Activated CD8-positive, alpha-beta T cell treated with anti-CD3 and anti-CD28 coated beads for 36 hours (primary cell): ENCODE measurements around the gene LCP2. TPM values are rescaled to one million over a fixed set of nuclear protein-coding genes. Genes with fewer than 3 reads are reported as not detected.
A peak's percentile ranks its signal among the peaks of the same experiment; 100 is the strongest.
"Not testable (repeated sequence)": the region's sequence is repeated elsewhere in the genome, so short reads cannot be mapped to it uniquely, and the experiment has no call there.

Source experiments
- ATAC-seq: fragments of 200-7000 bp; cut with Tn5 transposase; one replicate; pipeline ENCODE4 v1.10.0; 2021; ENCODE audit warnings: mild to moderate bottlenecking, moderate library complexity
- CTCF ChIA-PET: fragments of 350-600 bp; sonication (Branson Sonifier 250); formaldehyde crosslinking; loops from one replicate; lab custom pipeline; 2021; ENCODE audit warnings: antibody characterized with exemption; lab: Charles Lee
- POLR2A ChIA-PET: fragments of 350-600 bp; sonication (Branson Sonifier 250); formaldehyde crosslinking; loops from one replicate; lab custom pipeline; 2021; ENCODE audit warnings: antibody characterized with exemption; lab: Charles Lee
- DNase-seq: peaks from one replicate; pipeline ENCODE4 v3.0.0-alpha.2; 2020
- H3K27ac Mint-ChIP-seq: one replicate; pipeline ENCODE4 v1.8.0; 2021; ENCODE audit warnings: mild to moderate bottlenecking, mixed read lengths
- H3K27me3 Mint-ChIP-seq: one replicate; pipeline ENCODE4 v1.8.0; 2021; ENCODE audit warnings: mixed read lengths
- H3K36me3 Mint-ChIP-seq: one replicate; pipeline ENCODE4 v1.8.0; 2021; ENCODE audit warnings: low read depth, mixed read lengths
- H3K4me1 Mint-ChIP-seq: one replicate; pipeline ENCODE4 v1.8.0; 2021; ENCODE audit warnings: low read depth, mixed read lengths
- H3K4me3 Mint-ChIP-seq: one replicate; pipeline ENCODE4 v1.8.0; 2021; ENCODE audit warnings: mild to moderate bottlenecking, moderate library complexity, mixed read lengths
- H3K9me3 Mint-ChIP-seq: one replicate; pipeline ENCODE4 v1.8.0; 2021; ENCODE audit warnings: mixed read lengths
- intact Hi-C: fragments of 100-400 bp; cut with micrococcal nuclease; formaldehyde crosslinking; loops from one replicate; pipeline ENCODE4 v1.10.0; 2022
- total RNA-seq, 2 experiments: library from RNA; stranded (reverse); gene quantifications; one replicate each; pipeline ENCODE4 v1.2.3, GENCODE V29; 2021
- TF ChIP-seq, protein P1 (sequence below): fragments of 200-600 bp; IDR thresholded peaks from one replicate; pipeline ENCODE4 v1.8.0; 2022; ENCODE audit warnings: antibody characterized with exemption, mild to moderate bottlenecking

LCP2 gene
- total RNA-seq, 2 experiments from 2014 or later, result 243 to 259 TPM

DNA sequence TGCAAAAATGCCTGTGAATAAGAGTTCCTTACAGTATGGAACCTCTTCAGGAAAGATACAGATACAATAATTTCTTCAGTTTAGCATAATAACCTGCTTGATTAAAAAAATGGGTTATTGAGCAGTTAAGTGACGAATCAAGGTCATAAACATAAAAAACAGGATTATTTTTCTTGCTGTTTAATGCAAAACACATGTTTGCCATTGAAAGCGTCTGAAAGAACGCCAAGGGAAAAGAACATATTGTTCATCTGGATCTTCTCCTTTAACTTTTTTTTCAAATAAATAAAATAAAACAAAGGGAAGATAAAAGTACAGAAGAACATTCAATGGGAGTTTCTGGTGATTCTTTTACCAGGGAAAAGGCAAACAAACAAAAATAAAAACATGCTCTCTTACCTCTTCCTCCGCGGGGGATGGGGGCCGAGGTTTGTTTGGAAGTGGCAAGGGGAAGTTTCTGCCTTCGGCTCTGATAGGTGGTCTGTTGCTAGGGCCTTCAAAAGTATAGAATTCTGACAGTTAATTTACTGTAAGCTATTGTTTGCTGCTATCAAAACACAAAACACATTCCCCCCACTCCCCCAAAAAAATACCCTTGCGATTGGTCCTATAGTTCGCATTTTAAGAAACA is 44.7 kb downstream of the LCP2 start:
- H3K4me1 Mint-ChIP-seq, result peaks cover 86% of the 10 kb centered on the region
- ATAC-seq, result no peak
- intact Hi-C loops, result no loop called here

DNA sequence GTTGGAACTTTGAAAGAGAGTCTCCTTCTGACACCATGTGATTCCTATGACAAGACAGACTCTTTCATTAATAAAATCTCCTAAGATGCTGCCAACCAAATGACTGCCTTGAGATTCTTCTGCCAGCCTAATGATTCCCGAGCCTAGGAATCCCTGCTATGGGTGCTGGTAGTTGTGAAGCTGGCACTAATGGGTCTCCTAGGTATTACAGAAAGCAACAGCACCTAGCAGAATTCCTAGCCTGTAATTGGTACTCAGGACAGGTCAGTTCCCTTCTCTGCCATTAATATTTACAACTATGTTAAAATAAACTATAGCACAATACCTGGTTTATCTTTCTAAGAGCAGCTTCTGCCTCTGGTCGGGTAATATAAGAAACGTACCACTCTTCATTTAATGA is 45.5 kb downstream of the LCP2 start:
- POLR2A ChIA-PET, result interaction anchor here (0.6 kb wide), 1 partner anchor 25 kb away, joined by 3 read pairs; no protein-coding TSS in a partner anchor

More for the DNA sequence above, 44.7 kb downstream of the LCP2 start:
- H3K4me3 Mint-ChIP-seq, result no peak overlapping the region
- TF ChIP-seq, protein P1, sequence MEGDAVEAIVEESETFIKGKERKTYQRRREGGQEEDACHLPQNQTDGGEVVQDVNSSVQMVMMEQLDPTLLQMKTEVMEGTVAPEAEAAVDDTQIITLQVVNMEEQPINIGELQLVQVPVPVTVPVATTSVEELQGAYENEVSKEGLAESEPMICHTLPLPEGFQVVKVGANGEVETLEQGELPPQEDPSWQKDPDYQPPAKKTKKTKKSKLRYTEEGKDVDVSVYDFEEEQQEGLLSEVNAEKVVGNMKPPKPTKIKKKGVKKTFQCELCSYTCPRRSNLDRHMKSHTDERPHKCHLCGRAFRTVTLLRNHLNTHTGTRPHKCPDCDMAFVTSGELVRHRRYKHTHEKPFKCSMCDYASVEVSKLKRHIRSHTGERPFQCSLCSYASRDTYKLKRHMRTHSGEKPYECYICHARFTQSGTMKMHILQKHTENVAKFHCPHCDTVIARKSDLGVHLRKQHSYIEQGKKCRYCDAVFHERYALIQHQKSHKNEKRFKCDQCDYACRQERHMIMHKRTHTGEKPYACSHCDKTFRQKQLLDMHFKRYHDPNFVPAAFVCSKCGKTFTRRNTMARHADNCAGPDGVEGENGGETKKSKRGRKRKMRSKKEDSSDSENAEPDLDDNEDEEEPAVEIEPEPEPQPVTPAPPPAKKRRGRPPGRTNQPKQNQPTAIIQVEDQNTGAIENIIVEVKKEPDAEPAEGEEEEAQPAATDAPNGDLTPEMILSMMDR, result no peak
- H3K9me3 Mint-ChIP-seq, result no peaks in the 10 kb centered on the region
- H3K36me3 Mint-ChIP-seq, result peaks cover 92% of the 10 kb centered on the region
- H3K27me3 Mint-ChIP-seq, result no peaks in the 10 kb centered on the region
- peak overlapping the region; percentile 74 for H3K27ac Mint-ChIP-seq
- ChIA-PET POLR2A (interaction anchor here (0.6 to 1.4 kb wide), 4 partner anchors 12 to 50 kb away, joined by 3 to 4 read pairs (median 4); no protein-coding TSS in a partner anchor), CTCF (interaction anchor here (0.6 to 2.7 kb wide), 7 partner anchors 14 to 151 kb away, joined by 3 to 15 read pairs (median 4); no protein-coding TSS in a partner anchor)
- no peak for DNase-seq

DNA sequence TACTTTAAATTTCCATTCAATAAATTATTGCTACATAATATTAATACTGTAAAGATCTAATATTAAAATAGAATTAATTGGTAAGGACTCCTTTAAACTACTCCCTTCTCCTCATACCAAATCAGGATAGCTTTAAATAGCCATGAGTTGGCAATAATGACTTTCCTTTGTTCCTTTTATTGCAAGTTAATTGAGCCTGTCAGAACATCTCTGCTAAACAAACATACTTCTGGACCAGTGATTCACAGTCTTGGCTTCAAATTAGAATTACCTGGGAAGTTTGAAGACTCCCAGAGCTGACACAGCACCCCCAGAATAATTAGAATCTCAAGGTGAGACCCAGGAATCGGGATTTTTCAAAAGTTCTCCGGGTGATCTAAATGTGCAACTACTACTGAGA is 46.1 kb downstream of the LCP2 start:
- CTCF ChIA-PET, result interaction anchor here (1.2 to 2.7 kb wide), 6 partner anchors 26 to 96 kb away, joined by 4 to 15 read pairs (median 4); no protein-coding TSS in a partner anchor
- Mint-ChIP-seq H3K9me3 (peaks cover 2% of the 10 kb centered on the region), H3K27ac (peak overlapping the region; percentile 51), H3K4me1 (peaks cover 73% of the 10 kb centered on the region), H3K4me3 (no peak overlapping the region), H3K27me3 (no peaks in the 10 kb centered on the region), H3K36me3 (peaks cover 92% of the 10 kb centered on the region)
- DNase-seq (no peak), ATAC-seq (no peak)
- POLR2A ChIA-PET, result interaction anchor here (0.6 to 1.2 kb wide), 2 partner anchors 14 to 83 kb away, joined by 3 read pairs; no protein-coding TSS in a partner anchor
- intact Hi-C loops, result no loop called here
- TF ChIP-seq, protein P1, result no peak

More for the DNA sequence above, 45.5 kb downstream of the LCP2 start:
- Mint-ChIP-seq H3K9me3 (no peaks in the 10 kb centered on the region), H3K27ac (peak overlapping the region; percentile 51), H3K4me3 (no peak overlapping the region), H3K36me3 (peaks cover 92% of the 10 kb centered on the region), H3K4me1 (peaks cover 79% of the 10 kb centered on the region), H3K27me3 (no peaks in the 10 kb centered on the region)
- TF ChIP-seq, protein P1, result no peak
- intact Hi-C loops, result no loop called here
- DNase-seq (no peak), ATAC-seq (no peak)
- CTCF ChIA-PET, result interaction anchor here (1.2 to 2.7 kb wide), 6 partner anchors 15 to 96 kb away, joined by 4 to 15 read pairs (median 4); no protein-coding TSS in a partner anchor

DNA sequence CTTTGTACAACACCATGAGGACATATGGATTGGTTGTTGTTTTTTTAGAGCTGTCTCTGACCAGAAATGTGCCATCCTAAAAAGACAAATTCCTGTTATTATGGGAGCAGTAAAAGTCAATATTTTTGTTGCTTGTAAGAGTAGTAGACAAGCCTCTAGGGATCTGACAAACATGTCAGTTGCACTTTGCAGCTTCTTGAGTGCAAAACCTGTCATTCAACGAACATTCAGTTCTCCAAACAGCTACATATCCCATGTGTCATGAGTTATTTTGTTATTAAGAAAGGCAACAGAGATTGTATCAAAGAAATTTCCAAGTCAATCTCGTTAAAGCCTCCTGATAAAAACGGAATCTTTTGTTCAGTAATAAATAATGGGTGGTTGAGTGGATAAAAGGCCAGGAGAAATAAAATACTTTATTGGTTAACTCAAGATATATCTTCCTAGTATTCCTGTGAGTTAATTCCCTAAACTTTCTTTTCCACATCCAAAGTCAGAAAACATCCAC is 46.7 kb downstream of the LCP2 start:
- ChIA-PET POLR2A (interaction anchor here (1.2 kb wide), 1 partner anchor 15 kb away, joined by 3 read pairs; no protein-coding TSS in a partner anchor), CTCF (interaction anchor here (1.6 to 2.7 kb wide), 3 partner anchors 53 to 88 kb away, joined by 4 to 9 read pairs (median 5); no protein-coding TSS in a partner anchor)
- H3K27me3 Mint-ChIP-seq, result no peaks in the 10 kb centered on the region
- intact Hi-C loops, result no loop called here
- TF ChIP-seq, protein P1, result no peak
- no peak for DNase-seq
- H3K9me3 Mint-ChIP-seq, result peaks cover 6% of the 10 kb centered on the region
- no peak for ATAC-seq
- H3K4me3 Mint-ChIP-seq, result no peak overlapping the region
- peaks cover 92% of the 10 kb centered on the region for H3K36me3 Mint-ChIP-seq
- peaks cover 67% of the 10 kb centered on the region for H3K4me1 Mint-ChIP-seq
- peak overlapping the region; percentile 68 for H3K27ac Mint-ChIP-seq

DNA sequence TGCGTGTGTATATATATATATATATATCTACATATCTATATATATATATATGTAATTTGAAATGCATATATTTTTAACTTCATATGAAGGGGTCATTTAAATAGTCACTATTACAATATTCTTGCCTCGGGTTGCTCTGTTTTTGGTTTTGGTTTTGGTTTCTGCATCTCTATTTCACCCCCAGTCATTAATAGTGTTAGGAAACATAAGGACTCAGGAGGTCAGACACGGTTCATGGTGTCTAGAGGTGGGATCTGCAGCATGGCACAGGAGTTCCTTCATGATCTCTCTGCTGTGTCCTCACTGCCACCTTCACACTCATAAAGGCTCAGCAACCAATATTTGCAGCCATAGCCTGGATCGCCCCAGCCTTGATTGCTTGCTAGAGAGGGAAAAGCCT is 48.2 kb downstream of the LCP2 start:
- Mint-ChIP-seq H3K9me3 (peaks cover 7% of the 10 kb centered on the region), H3K4me1 (peaks cover 53% of the 10 kb centered on the region), H3K27me3 (no peaks in the 10 kb centered on the region), H3K36me3 (peaks cover 87% of the 10 kb centered on the region), H3K4me3 (no peak overlapping the region), H3K27ac (peak overlapping the region; percentile 68)
- intact Hi-C loops, result no loop called here
- POLR2A ChIA-PET, result no interaction called here
- ATAC-seq (no peak), DNase-seq (no peak)
- CTCF ChIA-PET, result no interaction called here
- TF ChIP-seq, protein P1, result no peak

DNA sequence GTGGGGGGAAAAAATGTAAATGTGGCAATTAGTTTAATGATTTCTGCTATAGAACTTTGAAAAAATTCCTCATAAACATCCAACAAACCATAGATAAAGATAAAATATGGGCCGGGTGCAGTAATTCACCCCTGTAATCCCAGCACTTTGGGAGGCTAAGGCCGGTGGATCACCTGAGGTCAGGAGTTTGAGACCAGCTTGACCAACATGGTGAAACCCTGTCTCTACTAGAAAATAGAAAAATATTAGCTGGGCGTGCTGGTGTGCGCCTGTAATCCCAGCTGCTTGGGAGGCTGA is 48.7 kb downstream of the LCP2 start:
- DNase-seq, H3K4me3 Mint-ChIP-seq, intact Hi-C loops, H3K27me3 Mint-ChIP-seq, ATAC-seq, POLR2A ChIA-PET, CTCF ChIA-PET, H3K9me3 Mint-ChIP-seq: not testable (repeated sequence)
- Mint-ChIP-seq H3K4me1 (peaks cover 48% of the 10 kb centered on the region), H3K36me3 (peaks cover 82% of the 10 kb centered on the region), H3K27ac (peak overlapping the region; percentile 23)
